HG03045 (cell line): ENCODE results near the gene RNLS.

Experiments used
- ATAC-seq: cut with Tn5 transposase; IDR thresholded peaks from one replicate; pipeline ENCODE4 v1.9.1; 2021; ENCODE audit warnings: mild to moderate bottlenecking, moderate library complexity; ENCODE audit not compliant: unreplicated experiment

RNLS gene

DNA sequence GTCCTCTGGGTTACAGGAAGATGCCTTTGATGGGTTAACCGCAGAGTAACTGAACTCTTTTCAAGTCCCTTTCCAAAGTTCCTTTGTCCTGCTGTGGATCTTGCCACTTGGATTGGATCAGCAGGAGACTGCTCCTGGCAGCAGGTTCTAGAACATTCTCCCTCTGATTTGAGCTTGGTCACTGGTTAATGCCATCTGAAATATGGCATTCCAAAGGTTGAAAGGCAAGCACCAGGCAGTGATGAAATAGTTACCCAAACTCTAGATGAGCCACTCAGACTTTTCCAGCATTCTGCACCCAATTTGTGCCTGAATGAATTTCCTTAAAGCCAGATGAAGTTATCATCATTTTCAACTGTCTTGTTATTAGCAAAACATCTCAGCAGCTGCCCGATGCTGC is 343.9 kb downstream of the RNLS start:
- ATAC-seq: no peak

DNA sequence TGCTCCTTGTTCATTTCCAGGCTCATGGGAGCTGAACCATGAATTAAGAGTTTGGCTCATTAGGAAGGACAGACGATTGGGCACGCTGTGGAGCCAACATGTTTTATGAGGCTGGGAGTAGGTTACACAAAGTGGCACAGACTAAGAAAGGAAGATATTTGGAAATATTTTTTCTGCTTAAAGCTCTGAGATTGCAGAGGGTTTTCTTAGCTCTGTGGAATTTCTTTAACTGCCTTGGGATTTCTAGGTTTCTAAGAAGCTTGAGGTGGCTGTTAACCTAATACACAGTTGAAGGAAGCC is 344.6 kb downstream of the RNLS start:
- ATAC-seq: no peak

DNA sequence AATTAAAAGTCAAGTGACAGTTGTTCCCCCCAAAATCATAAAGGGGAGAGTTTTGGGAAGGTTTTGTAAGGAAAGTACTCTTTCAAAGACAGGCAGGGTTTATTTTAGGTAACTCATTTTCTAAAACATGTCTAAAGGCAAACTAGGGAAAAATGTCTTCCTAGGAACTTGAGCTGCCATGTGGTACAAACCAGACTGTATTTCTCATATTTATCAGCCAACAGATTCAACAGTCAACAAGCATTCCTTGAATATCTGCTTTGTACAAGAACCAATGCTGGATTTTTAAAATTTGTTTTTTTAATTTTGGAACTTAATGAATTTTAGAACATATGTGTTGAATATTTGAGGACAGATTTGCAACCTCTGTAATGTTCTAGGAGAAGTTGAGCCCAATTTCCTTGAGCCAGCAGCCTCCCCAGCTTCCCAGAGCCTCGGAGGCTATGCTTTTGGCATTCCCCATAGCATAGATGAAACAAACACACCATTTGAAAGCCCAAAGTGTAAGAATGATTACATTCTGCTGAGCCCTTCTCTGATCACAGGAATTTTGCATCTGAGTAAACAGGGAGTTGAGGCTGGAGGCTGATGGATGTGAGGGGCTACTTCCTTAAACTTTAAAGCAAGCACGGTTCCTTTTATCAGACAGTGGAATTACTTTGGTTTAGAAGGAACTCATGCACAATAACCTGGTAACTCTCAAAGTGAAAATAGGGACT is 345.1 kb downstream of the RNLS start:
- ATAC-seq: no peak

DNA sequence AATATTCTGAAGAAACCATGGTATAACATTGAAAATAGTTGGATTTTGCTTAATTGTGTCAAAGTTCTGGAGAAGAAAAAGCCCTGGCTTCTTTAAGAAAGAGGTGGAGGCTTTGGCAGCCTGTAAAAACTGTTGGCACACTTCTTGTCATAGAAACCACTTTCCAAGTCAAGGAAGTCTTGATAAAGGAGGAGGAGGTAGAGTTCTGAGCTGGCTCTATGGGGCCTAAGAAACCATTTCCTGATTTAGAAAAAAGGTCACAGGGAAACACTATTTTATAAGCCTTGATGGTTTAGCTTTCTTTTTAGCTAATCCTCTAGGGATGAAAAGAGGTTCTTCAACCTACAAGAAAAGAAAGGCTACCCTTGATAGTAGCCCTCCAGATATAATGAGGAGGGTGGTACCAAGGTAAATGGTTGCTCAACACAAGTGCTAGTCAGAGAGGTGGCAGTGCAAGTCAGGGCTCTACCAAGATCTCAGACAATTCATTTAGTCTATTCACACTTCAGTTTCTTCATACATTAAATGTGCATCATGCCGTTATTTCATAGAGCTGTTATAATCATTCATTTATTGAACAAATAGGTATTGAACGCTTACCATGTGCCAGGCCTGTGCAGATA is 346.9 kb downstream of the RNLS start:
- no peak for ATAC-seq

DNA sequence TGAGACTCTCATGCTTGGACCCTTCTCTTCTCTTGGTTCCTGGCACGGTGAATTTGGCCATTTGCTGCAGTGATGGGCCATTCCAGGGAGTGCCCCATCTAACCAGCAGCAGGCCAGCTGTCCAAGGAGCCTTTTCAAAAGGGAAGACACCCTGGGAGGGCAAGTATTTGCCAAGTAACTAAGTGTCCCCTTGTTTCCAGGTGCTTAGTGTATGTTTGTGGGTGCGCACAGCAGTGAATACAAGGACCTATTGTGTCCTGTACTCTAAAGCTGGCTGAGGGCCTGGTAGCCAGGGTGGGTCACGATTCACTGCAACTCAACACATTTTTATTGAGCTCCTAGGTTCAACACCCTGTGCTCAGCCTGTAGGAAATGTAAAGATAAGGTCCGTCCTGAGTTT is 348.8 kb downstream of the RNLS start:
- ATAC-seq: no peak

DNA sequence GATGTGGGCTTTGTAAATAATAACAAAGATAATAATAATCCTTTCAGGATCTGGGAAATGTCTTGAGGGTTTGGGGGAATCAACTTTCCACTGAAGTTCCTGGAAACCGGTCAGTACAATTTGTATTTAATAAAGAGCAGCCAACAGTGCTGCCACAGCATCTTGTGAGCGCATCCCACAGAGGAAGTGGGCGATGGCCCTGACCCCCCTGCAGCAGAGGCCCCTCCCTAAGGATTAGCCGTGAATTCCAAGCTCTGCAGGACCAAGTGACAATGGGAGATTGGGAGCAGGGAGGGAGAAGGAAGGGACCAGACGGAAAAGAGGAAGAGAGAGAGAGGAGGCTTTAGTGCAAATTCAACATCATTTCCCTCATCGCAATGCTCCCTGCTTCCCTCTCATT is 349.2 kb downstream of the RNLS start:
- ATAC-seq: no peak

DNA sequence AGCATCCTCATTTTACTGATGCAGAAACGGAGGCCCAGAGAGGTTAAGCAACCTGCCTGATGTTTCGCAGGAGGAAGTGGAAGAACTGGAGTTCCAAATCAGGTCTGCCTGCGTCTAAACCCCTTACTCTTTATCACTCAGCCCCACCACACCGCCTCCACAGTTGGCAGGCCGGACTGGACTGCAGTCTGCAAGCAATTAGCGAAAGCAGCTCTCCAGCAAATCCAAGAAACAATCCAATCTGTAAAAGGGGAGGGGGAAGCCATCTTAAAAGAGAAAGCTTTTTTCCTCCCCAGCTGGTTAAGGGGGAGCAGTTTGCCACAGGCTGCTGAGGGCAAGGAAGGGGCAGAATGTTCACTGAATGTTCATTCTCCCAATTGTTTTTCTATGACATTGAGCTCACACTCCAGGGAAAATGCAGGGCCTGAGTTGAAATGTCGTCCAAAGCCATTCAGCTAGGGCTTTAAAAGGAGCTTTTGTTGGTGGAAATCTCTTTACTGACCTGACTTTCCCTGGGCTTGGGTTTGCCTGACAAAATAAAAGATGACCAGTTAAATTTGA is 350.1 kb downstream of the RNLS start:
- no peak for ATAC-seq

DNA sequence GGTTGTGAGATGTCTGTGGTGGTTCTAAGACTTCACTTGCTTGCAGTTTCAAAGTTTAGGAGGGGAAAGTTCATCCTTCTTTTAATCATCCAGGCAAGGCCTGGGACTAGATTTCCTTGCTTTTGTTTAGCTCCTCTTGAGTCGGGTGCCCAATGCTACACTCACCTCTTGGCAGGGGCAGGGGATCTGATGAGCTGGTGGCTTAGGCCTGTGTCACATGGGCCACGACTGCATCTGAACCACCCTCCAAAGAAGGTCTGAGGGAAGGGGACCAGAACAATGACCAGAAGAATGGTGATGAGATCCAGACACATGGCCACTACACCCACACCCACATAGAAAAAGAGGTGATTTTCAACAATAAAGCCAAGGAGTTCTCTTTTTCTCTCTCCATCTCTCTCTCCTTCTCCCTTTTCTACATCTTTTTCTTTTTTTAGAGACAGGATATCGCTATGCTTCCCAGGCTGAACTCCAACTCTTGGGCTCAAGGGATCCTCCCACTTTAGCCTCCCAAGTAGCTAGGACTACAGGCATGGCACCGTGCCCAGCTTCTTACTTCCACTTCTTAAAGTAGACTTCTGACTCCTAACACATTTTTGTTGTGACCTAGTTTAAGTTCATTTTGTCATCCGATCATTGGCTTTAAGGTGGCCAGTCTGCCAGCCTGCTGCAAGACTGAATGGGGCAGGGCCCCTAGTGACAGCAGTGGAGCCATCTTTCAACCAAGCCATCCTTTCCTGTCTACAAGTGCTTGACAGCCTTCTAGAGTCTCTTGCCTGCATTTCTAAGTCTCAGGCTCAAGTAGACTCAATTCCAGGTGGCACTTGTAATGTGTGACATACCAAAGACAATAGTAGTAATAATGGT is 350.9 kb downstream of the RNLS start:
- ATAC-seq: no peak

DNA sequence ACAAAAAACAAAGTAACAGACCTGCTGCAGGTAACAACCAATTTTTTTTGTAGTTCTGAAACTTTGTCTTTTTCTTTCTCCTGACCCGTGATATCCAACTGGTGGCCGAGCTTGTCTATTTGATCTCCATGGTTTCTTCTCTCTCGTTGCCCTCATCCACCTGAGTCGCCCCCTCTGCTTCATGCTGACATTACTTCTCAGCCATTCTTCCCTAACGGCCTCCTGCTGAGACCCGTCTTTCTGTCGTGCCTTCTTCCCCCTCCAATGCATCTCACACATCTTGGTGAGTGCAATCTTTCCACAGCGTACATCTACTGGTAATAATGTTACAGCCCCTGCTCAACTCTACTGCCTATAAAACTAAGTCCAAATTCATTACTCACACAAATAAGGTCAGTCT is 352.9 kb downstream of the RNLS start:
- ATAC-seq: no peak

DNA sequence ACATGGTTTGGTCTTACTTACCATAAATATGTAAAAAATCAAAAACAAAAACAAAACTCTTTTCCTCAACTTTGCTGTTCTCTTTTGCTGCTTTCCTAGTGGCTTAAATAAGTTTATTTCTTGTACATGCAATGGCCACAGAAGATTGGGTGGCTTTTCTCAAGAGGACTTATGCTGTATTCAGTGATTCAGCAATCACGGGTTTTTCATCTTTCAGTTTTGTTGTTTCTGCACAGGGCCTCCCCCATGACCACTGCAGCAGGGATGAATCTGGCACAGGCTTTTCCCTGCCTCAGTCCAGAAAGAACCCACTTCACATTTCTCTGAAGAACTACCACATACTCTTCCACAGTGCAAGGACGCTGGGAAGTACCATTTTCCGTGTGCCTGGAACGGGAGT is 355.0 kb downstream of the RNLS start:
- ATAC-seq: no peak

DNA sequence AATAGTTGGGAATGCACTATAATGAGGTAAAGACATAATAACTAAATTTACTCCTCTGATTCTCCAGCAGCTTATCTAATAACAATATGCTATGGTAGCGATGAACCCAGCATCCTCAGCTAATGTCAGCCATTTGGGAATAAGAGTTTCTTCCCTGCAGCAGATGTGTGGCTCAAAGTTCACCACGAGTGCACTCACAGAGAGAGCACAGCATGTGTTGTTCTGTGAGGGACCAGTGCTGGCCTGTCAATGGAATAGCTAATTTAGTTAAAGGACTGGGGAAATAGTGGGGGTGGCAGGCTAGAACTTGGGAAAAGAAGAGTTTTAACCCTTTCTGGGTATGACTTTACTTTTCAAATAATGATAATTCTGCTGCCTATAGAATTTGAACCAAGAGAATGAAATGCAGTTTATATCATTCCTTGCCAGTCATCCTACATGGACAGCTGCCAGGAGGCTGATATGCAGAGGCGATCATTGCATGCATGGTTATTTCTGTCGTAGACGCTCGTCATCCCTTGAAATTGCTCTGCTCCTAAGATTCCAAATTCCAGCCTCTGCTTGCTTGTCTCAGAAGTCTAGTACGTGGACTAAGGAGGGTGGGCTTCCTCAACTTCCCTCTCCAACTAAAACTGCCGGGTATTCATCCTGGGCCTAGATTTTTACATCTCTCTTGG is 355.6 kb downstream of the RNLS start:
- ATAC-seq: no peak

DNA sequence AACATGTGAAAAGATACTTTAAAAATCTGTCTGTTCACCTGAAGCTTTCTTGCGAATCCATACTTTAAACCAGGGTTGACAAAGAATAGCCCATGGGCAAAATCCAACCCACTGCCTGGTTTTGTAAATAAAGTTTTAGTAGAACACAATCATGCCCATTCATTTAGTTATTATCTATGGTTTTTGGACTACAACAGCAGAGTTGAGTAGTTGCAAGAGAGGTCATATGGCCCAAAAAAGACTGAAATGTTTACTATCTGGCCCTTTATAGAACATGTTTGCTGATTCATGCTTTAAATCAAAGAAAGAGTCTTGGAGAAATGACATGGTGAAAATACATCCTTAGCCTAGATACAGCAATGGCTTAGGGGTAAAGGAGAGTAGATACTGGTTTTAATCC is 356.2 kb downstream of the RNLS start:
- ATAC-seq: no peak

DNA sequence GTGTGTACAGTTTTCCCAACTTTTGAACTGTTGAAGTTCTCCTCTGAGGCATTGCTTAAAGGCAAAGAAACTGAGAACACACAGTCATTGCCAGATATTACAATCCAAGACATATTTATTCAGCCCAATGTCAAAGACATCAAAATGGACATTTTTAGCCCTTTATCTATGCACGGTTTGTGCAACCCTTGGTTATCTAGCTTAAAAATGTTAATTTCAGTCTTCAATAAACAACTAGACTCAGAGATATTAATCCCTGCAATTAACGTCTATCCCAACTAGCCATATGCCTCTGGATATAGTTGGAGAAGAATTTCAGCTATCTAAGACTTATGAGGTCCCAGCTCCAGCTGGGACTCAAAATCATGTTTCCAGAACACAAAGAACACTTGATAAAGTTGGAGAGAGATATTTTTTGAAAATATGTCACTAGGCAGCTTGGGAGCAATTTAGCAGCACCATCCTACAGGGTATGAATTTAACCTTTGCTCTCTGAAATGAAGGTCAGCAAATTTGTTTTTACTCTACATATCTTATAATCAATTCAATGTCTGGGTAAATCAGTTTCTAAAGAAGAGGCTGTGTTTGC is 357.0 kb downstream of the RNLS start:
- ATAC-seq: no peak
